Ishikawa (cell line): ENCODE results near the gene GALNT6.

Experiments used
- EGR1 ChIP-seq: IDR thresholded peaks from 2 replicates; pipeline ENCODE4 v1.6.1; 2012
- EP300 ChIP-seq: IDR thresholded peaks from 2 replicates; pipeline ENCODE4 v1.6.1; 2012; ENCODE audit warnings: borderline replicate concordance
- NFIC ChIP-seq: IDR thresholded peaks from 2 replicates; pipeline ENCODE4 v1.6.1; 2012
- RAD21 ChIP-seq: IDR thresholded peaks from 2 replicates; pipeline ENCODE4 v1.6.1; 2012; ENCODE audit warnings: low read depth
- ZBTB7A ChIP-seq: IDR thresholded peaks from 2 replicates; pipeline ENCODE4 v1.6.1; 2012; ENCODE audit warnings: low read depth
- TF ChIP-seq, protein P1 (sequence below): IDR thresholded peaks from 2 replicates; pipeline ENCODE4 v1.6.1; 2012; ENCODE audit warnings: low read depth, mild to moderate bottlenecking
- TF ChIP-seq, protein P2 (sequence below): IDR thresholded peaks from 2 replicates; pipeline ENCODE4 v1.6.1; 2012

DNA sequence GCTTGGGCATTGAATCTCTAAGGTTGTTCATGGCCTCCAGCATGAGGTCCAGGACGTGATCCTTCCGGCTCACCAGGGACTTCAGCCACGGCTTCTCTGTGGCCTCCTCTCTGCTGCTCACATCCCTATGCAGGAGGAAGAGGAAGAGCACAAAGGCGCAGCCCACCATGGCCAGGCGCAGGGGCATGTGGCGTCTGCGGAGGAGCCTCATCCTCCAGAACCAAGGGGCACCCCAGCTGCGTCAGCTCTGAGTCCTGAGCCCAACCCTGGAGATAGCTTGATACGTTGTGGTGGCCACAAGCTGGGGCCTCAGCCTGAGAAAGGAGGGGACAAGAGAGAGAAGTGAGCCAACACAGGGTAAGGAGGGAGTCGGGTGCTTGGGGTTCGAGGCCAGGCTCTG, 11.6 kb downstream of the GALNT6 start:
- TF ChIP-seq, protein P1, sequence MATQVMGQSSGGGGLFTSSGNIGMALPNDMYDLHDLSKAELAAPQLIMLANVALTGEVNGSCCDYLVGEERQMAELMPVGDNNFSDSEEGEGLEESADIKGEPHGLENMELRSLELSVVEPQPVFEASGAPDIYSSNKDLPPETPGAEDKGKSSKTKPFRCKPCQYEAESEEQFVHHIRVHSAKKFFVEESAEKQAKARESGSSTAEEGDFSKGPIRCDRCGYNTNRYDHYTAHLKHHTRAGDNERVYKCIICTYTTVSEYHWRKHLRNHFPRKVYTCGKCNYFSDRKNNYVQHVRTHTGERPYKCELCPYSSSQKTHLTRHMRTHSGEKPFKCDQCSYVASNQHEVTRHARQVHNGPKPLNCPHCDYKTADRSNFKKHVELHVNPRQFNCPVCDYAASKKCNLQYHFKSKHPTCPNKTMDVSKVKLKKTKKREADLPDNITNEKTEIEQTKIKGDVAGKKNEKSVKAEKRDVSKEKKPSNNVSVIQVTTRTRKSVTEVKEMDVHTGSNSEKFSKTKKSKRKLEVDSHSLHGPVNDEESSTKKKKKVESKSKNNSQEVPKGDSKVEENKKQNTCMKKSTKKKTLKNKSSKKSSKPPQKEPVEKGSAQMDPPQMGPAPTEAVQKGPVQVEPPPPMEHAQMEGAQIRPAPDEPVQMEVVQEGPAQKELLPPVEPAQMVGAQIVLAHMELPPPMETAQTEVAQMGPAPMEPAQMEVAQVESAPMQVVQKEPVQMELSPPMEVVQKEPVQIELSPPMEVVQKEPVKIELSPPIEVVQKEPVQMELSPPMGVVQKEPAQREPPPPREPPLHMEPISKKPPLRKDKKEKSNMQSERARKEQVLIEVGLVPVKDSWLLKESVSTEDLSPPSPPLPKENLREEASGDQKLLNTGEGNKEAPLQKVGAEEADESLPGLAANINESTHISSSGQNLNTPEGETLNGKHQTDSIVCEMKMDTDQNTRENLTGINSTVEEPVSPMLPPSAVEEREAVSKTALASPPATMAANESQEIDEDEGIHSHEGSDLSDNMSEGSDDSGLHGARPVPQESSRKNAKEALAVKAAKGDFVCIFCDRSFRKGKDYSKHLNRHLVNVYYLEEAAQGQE, result no peak
- TF ChIP-seq NFIC (no peak), RAD21 (no peak), ZBTB7A (no peak), EP300 (no peak), EGR1 (no peak)
- TF ChIP-seq, protein P2, sequence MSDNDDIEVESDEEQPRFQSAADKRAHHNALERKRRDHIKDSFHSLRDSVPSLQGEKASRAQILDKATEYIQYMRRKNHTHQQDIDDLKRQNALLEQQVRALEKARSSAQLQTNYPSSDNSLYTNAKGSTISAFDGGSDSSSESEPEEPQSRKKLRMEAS, result no peak
